ENCODE data around the gene SYTL3. TPM values are rescaled to one million over a fixed set of nuclear protein-coding genes. Genes with fewer than 3 reads are reported as not detected.
"Not testable (repeated sequence)": the region's sequence is repeated elsewhere in the genome, so short reads cannot be mapped to it uniquely, and the experiment has no call there.

SYTL3 gene, protein sequence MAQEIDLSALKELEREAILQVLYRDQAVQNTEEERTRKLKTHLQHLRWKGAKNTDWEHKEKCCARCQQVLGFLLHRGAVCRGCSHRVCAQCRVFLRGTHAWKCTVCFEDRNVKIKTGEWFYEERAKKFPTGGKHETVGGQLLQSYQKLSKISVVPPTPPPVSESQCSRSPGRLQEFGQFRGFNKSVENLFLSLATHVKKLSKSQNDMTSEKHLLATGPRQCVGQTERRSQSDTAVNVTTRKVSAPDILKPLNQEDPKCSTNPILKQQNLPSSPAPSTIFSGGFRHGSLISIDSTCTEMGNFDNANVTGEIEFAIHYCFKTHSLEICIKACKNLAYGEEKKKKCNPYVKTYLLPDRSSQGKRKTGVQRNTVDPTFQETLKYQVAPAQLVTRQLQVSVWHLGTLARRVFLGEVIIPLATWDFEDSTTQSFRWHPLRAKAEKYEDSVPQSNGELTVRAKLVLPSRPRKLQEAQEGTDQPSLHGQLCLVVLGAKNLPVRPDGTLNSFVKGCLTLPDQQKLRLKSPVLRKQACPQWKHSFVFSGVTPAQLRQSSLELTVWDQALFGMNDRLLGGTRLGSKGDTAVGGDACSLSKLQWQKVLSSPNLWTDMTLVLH
- polyA plus RNA-seq (ENCODE audit: insufficient read length in 3 of 3) = 1 to 10 TPM; 3.2 to 5.3 (median 4.5) TPM
- long read RNA-seq, donor 1 = 0 reads
- long read RNA-seq, donor 2 = 0 reads
- long read RNA-seq, donor 3 = 0 reads
- long read RNA-seq, donor 4 = 0 reads
- long read RNA-seq, donor 5 = 0 reads
- long read RNA-seq, donor 6 = 0 reads
- long read RNA-seq, donor 7 = 0 reads
- long read RNA-seq, donor 8 = 0 reads
- long read RNA-seq, donor 9 = 0 reads
- long read RNA-seq, donor 10 = 0 reads
- long read RNA-seq, donor 11 = 0 reads
- long read RNA-seq, donor 12 = 0 reads
- long read RNA-seq, donor 13 = 0 reads
- long read RNA-seq, donor 14, partial matches to known transcripts = 374 of 404 reads
- long read RNA-seq, donor 14, other reads (novel, unspliced or antisense) = 30 of 404 reads
- long read RNA-seq, donor 15 = 0 reads
- long read RNA-seq, donor 16 = 0 reads

DNA sequence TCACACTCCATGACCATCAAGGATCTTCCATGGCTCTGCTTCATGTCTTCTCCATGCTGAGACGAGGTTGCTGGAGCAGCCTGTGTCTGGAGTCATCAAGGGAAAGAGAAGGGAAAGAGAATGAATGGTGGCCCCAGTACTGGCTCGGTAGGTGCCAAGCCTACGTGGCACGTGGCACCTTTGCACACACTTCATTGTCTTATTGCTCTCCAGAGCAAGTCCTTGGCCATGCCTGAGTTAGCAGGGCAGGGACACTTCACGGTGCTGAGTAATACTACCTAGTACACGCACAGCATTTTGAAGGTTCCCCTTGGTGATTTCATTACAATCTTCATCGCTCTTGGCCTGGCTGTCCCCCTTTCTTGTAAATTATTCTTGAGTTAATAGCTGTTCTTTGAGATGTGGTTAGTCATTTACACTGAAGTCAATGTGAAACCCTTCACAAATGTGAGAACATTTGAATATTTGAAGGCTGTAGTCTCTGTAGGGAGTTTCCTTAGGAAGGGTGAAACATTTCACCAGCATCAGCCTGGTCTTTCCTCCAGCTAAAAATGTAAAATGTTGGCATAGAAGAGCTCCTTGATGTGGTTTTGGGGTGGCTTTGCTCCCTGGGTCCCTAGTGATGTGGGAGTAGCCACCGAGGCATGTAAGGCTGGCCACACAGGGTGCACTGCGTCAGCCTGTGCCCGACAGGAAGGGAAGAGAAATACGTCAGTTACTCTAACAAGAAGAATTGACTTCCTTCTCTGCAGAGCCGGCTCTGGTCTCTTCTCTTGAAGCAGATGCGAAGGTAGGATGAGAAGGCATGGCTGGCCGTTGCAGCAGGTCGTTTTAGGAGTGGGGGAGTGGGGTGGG is at the start of gene SYTL3:
Gene SYTL3 (plus strand): TSS at position 766 of the 855 bp plus-strand sequence. CDS start 13,215 bp downstream, outside the sequence.
- no peak for DNase-seq (ENCODE audit: extremely low read depth in 1 of 11, low read depth in 9 of 11, low spot score in 4 of 11)

DNA sequence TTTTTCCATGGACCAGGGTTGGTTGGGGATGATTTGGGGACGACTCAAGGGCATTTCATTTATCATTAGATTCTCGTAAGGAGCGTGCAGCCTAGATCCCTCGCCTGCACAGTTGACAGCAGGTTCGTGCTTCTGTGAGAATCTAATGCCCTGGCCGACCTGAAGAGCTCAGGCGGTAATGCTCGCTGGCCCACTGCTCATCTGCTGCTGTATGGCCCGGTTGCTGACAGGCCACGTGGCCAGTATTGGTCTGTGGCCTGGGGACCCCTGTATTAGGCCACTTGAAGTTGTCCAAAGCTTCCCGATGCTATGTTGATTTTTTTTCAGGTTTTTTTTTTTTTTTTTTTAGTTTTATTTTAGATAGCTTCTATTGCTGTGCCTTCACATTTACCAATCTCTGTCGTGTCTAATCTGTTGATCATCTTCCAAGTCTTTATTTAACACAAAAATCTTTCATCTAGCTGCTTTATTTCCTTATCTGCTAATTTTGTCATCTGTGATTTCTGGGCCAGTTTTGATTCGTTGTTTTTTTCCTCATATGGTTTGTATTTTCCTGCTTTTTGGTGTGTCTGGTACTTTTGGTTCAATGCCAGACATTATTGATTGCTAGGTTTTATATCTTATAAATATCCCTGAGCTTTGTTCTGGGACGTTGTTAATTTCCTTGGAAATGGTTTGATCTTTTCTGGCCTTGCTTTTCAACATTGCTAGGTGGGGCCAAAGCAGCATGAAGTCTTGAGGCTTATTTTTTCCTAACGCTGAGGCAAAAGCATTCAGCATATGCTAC is 46.4 kb upstream of the SYTL3 start:
- no peak for DNase-seq (ENCODE audit: extremely low read depth in 1 of 11, low read depth in 9 of 11, low spot score in 4 of 11)

DNA sequence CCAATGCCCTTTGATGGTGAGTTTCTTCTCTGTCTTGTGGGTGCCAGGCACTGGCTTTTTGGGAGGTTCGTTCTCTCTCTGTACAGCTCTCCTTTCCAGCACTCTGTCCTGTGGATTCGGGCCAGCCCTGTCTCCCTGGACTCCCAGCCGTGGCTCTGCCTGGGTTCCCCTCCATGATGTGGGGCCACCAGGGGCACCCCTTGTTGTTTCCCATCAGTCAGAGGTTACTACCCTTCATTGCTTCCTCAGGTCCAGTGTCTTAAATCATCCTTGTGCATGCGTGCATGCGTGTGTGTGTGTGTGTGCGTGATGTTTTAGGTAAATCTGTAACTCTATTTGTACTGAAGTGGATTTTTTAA is 45.8 kb upstream of the SYTL3 start:
- DNase-seq (ENCODE audit: extremely low read depth in 1 of 11, low read depth in 9 of 11, low spot score in 4 of 11) = no peak

DNA sequence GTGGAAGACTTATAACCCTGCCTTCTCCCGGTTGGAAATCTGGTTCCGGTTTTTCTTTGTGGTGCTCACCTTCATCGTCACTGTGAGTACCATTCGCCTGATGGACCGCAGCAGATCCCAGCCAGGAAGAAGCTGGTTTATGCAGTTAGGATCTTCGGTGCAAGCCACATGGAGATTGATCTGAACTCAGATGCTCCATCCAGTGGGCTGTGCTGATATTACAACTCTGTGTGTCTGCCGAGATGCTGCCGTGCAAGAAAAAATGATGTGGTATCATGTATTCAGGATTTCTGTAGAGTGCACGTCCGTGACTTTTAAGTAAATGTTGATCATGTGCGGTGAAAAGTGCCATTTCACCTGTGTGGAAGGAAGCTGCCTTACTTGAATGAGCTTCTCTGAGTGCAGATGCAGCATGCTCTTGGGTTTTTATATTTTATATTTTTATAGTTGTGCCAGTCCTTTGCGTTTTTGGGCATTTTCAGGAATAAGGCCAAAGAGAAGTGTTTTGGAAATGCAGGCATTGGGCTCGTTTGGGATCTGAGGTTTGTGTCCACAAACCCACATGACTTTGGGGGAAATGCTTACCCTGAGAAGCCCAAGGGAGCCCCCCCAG is 44.5 kb upstream of the SYTL3 start:
- DNase-seq (ENCODE audit: extremely low read depth in 1 of 11, low read depth in 9 of 11, low spot score in 4 of 11) = peak in 9 of 11 donors; percentile 47 to 73 (median 58)

DNA sequence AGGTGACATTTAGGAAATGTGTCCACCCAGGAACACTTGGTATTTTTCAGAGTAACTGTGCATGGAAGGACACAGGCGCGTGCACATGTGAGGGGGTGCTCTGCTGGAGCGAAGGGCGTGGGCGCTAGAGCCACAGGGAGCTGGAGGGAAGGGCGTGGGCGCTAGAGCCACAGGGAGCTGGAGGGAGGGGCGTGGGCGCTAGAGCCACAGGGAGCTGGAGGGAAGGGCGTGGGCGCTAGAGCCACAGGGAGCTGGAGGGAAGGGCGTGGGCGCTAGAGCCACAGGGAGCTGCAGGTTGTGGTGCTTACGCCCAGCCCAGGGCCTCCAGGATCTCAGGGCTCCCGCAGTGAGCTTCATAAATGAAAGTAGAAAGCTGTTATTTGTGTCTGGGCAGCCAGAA is 43.8 kb upstream of the SYTL3 start:
- not testable (repeated sequence) for DNase-seq (ENCODE audit: extremely low read depth in 1 of 11, low read depth in 9 of 11, low spot score in 4 of 11)

DNA sequence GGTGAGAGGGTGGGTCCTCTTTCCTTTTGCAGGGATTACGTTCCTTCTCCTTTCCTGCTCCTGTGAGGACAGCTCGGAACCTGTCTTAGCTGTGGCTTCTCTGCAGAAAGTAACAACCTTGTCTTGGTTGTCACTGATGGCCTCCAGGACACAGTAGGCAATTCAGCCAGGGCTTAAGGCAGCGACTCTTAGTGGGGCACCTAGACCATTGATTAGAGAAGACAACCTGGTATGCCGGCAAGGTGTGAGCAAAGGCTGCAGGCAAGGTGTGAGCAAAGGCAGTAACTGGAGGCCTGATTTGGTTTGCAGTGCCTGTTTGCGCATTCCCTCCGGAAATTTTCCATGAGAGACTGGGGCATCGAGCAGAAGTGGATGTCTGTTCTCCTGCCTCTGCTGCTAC is 42.9 kb upstream of the SYTL3 start:
- no peak for DNase-seq (ENCODE audit: extremely low read depth in 1 of 11, low read depth in 9 of 11, low spot score in 4 of 11)

DNA sequence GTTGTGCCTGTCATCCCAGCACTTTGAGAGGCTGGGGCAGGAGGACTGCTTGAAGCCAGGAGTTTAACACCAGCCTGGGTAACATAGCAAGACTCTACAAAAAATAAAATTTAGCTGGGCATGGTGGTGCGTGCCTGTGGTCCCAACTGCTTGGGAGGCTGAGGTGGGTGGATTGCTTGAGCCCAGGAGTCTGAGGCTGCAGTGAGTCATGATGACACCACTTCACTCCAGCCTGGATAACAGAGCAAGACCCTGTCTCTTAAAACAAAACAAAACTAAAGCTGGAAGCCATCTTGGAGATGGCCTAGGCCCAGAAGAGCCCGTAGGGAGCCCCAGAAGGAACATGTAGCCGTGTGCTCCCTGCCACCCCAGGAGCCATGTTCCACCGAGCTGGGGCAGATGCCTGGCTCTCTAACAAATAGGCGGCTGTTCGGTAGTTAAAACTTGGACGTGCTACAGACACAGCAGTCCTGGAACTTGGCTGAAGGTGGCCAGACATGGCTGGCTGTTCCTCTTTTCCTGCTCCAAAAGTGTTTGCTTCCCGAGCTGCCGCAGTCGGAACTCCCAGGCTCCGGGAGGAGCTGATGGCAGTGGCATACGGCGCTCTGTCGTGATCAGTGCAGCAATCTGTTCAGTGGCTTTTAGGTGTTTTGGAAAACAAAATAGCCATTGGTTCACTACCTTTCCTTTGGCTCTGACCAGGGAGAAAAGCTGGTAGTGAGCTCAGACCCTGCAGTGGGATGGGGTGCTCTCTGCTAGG is 42.3 kb upstream of the SYTL3 start:
- DNase-seq (ENCODE audit: extremely low read depth in 1 of 11, low read depth in 9 of 11, low spot score in 4 of 11) = no peak

DNA sequence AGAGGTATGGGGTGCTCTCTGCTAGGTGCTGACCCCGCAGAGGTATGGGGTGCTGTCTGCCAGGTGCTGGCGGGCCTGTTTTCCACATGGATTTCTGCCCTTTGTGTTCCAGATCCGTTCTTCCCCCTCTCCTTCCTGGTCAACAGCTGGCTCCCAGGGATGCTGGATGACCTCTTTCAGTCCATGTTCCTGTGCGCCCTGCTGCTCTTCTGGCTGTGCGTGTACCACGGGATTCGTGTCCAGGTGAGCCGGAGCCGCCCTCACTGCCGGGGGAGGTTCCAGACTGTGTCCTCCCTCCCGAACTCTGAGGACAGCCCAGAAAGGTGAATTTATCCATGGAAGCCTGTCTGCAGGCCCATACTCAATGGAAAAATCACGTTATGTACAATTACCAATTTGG is 41.6 kb upstream of the SYTL3 start:
- DNase-seq (ENCODE audit: extremely low read depth in 1 of 11, low read depth in 9 of 11, low spot score in 4 of 11) = no peak

DNA sequence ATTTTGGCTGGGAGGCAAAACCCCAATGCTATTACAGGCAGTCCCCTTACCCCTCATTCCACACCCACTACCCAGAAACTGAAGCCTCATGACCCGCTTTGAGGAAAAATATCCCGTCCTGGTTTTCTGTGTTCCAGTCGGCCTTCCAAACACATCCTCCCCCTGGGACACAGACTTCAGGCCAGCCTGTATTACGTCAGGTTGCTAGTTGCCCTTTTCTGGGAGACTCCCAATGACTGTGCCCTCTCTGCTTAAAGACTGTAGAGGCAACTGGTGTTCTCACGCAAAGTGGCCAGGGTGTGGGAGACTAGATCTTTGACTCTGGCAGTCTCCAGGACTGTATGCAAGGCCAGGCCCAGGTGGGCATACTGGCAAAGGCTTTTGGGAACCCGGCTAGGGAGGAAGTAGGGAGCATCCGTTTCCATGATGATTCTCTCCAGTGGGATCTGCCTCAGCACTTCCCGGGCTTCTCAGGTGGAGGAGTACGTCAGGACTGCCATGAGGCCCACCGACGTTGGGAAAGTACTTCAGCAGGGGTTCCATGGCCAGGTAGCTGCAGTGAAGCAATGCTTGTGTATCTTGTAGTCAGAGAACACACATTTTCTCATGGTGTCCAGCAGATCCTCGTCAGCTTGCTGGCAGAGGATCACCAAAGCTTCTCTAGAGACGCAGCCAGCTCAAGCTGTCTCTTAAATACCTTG is 40.2 kb upstream of the SYTL3 start:
- DNase-seq (ENCODE audit: extremely low read depth in 1 of 11, low read depth in 9 of 11, low spot score in 4 of 11) = no peak

DNA sequence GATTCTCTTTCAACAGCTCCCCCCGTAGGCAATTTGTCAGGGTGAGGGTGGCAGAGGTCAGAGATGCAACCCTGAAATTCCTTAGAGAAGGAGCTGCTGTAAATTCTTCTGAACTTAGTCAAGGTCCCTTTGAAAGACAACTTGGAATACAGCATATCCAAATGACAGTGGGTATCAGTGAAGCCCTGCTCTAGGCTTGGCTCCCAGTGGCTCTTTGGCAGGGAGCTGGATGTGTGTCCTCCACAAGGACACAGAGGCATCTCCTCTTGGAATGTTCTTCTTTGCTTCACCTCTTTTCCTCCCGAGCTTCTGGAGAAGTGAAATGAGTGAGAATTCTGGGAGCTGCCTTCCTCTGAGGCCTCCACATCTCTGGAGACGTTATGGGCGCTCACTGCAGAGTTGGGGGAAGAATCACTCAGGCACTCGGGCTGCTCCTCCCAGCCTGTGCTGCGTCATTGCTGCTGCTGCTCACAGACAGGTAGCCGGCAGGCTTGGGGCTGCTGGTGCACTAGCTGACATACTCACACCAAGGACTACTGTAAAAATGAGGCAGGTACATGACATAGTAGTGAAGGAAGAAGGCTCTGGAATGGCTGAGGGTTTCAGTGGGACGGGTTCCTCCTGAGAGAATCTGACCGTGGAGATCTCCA is 39.4 kb upstream of the SYTL3 start:
- DNase-seq (ENCODE audit: extremely low read depth in 1 of 11, low read depth in 9 of 11, low spot score in 4 of 11) = no peak

DNA sequence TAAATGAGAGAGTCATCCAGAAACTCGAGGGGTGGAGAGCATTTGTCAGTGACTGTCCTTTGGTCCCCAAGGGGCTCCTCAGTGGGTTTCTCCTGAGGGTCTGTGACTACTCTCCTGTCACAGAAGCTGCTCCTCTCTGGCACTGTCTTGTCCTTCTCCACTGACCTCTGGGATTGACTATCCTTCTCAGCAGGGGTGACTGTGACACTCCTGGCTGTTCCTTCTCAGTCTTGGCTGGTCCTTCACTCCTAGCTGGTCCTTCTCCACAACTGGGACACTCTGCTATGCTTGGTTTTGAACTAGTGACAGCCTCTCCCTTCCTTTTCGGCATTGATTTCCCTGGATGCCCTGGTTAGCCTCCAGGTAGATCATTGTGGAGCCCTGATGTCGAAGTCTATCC is 38.8 kb upstream of the SYTL3 start:
- no peak for DNase-seq (ENCODE audit: extremely low read depth in 1 of 11, low read depth in 9 of 11, low spot score in 4 of 11)

DNA sequence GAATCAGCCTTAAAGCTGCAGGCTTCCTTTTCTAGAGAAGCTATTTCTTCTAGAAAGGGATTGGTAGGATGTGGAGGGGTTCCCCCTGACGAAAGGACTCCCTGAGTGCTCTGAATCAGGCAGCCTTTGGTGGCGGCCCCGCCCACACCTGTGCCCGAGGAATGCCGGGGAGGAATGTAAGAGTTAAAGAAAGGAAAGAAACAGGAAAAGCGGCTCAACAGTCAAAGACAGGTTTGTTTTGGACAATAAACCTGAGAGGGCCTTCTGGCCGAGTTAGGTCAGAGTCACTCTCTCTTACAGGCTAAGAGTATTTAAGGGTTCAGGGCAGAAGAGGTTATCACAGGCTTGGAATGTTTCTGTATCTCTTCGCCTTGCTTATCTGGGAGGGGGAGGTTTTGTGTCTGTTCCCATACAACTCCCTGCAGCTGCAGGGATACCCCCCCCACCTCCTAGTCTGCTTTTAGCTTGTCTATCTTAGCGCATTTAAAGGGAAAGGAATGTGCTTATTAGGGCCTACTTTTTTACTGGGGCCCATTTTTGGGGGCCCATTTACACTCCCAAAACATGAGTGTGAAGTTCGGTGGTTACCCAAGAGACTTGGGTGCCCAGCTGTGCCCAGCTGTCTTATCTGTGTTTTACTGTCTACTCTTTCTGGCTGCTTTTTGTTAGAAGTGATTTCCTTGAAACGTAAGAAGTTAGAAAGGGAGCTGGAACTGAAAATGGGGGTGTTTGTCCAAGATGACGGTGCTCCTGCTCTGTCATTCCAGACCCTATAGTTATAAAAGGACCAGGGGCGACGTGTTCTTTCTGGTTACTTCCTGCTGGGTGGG is 38.1 kb upstream of the SYTL3 start:
- peak in 2 of 11 donors; percentile 15 to 26 for DNase-seq (ENCODE audit: extremely low read depth in 1 of 11, low read depth in 9 of 11, low spot score in 4 of 11)

DNA sequence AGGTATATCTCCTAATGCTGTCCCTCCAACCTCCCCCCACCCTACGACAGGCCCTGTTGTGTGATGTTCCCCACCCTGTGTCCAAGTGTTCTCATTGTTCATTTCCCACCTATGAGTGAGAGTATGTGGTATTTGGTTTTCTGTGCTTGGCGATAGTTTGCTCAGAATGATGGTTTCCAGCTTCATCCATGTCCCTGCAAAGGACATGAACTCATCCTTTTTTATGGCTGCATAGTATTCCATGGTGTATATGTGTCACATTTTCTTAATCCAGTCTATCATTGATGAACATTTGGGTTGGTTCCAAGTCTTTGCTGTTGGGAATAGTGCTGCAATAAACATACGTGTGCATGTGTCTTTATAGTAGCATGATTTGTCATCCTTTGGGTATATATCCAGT is 35.2 kb upstream of the SYTL3 start:
- not testable (repeated sequence) for DNase-seq (ENCODE audit: extremely low read depth in 1 of 11, low read depth in 9 of 11, low spot score in 4 of 11)

DNA sequence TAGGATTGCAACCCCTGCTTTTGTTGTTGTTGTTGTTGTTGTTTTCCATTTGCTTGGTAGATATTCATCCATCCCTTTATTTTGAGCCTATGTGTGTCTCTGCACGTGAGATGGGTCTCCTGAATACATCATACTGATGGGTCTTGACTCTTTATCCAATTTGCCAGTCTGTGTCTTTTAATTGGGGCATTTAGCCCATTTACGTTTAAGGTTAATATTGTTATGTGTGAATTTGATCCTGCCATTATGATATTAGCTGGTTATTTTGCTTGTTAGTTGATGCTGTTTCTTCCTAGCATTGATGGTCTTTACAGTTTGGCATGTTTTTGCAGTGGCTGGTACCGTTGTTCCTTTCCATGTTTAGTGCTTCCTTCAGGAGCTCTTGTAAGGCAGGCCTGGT is 31.6 kb upstream of the SYTL3 start:
- DNase-seq (ENCODE audit: extremely low read depth in 1 of 11, low read depth in 9 of 11, low spot score in 4 of 11) = not testable (repeated sequence)
